Heart left ventricle (tissue), 13 donors: ENCODE data around the gene CER1.

Source experiments
- CTCF ChIP-seq, 12 donors: fragments of 200-600 bp; sonication (generic) in 4 of 12; IDR thresholded peaks; one replicate each; pipeline versions ENCODE4 v1.5.0 to v1.8.0; 2018 to 2022; ENCODE audit warnings: antibody characterized with exemption in 12 of 12, mild to moderate bottlenecking in 5 of 12
- POLR2A ChIP-seq, 2 donors: fragments of 450-650 bp; IDR thresholded peaks; one replicate each; pipeline ENCODE4 v1.6.1; 2017; ENCODE audit warnings: antibody characterized with exemption in 2 of 2, mild to moderate bottlenecking in 2 of 2, moderate library complexity in 2 of 2
- donor health status: ischemic (EF 13 %, LVEDD 7.1; RV severe dilation, severe dysfunction).
- donor health status: DM: no; HTN: yes; CAD: no.
- donor health status: DM: no; HTN: no; CAD: no.
- donor health status: ischemic (EF 25% LVEDD 6.9; RV normal size, moderate dysfunction).
- donor health status: ischemic (EF 25% LVEDD 5.7; RV mildly dilated, moderate dysfunction).
- donor health status: ischemic (EF 35%, LVEDD 5.7; RV mildly dilated, moderate dysfunction).
- donor health status: nonischemic (EF 11% LVEDD 7.7; RV severe dilation, severe dysfunction).
- donor health status: DM: yes; HTN: yes; CAD: no.
- donor health status: PGD.
- donor health status: ischemic (EF 29% LVEDD 5.4; RV normal size, mild dysfunction).
- donor health status: nonischemic (EF 23%, LVEDD 6.1; RV moderate dilation, normal function).

GRCh38 chr9:14692470-14693250 is 29.9 kb downstream of the CER1 start:
- no peak for TF ChIP-seq CTCF (IDR thresholded peaks at IDR 0.05)
- no peak for TF ChIP-seq POLR2A (IDR thresholded peaks at IDR 0.05)
